Liver (tissue), 3 donors: ENCODE data around the gene SPTBN5.

Experiments
- FOXA1 ChIP-seq: IDR thresholded peaks from 2 replicates; pipeline ENCODE4 v1.6.1; 2016; ENCODE audit warnings: antibody characterized with exemption
- GABPA ChIP-seq, 2 donors: IDR thresholded peaks in 1 of 2; conservative IDR thresholded peaks in 1 of 2; 2 replicates each; pipeline ENCODE4 v1.6.1; 2016; ENCODE audit warnings: antibody characterized with exemption in 2 of 2, mild to moderate bottlenecking in 1 of 2, moderate library complexity in 1 of 2
- RAD21 ChIP-seq, 2 donors: IDR thresholded peaks; 2 replicates each; pipeline ENCODE4 v1.6.1; 2016; ENCODE audit warnings: antibody characterized with exemption in 2 of 2, mild to moderate bottlenecking in 2 of 2
- SP1 ChIP-seq: IDR thresholded peaks from 2 replicates; pipeline ENCODE4 v1.6.1; 2018; ENCODE audit warnings: antibody characterized with exemption, mild to moderate bottlenecking
- TAF1 ChIP-seq: conservative IDR thresholded peaks from 2 replicates; pipeline ENCODE4 v1.6.1; 2016; ENCODE audit warnings: antibody characterized with exemption, mild to moderate bottlenecking
- YY1 ChIP-seq: IDR thresholded peaks from 2 replicates; pipeline ENCODE4 v1.6.1; 2016; ENCODE audit warnings: antibody characterized with exemption, mild to moderate bottlenecking
- TF ChIP-seq, protein P1 (sequence below): fragments of 150-350 bp; IDR thresholded peaks from 2 replicates; pipeline ENCODE4 v1.5.1; 2017; ENCODE audit warnings: improper control_type of control experiment, low read depth, low read length; ENCODE audit not compliant: missing input control
- TF ChIP-seq, protein P2 (sequence below): IDR thresholded peaks from 2 replicates; pipeline ENCODE4 v1.6.1; 2016; ENCODE audit warnings: antibody characterized with exemption
- TF ChIP-seq, protein P3 (sequence below): IDR thresholded peaks from 2 replicates; pipeline ENCODE4 v1.6.1; 2016; ENCODE audit warnings: antibody characterized with exemption
- TF ChIP-seq, protein P4 (sequence below): IDR thresholded peaks from 2 replicates; pipeline ENCODE4 v1.6.1; 2016; ENCODE audit warnings: antibody characterized with exemption, mild to moderate bottlenecking
- donor health status: healthy.
- donor health status: healthy.

DNA sequence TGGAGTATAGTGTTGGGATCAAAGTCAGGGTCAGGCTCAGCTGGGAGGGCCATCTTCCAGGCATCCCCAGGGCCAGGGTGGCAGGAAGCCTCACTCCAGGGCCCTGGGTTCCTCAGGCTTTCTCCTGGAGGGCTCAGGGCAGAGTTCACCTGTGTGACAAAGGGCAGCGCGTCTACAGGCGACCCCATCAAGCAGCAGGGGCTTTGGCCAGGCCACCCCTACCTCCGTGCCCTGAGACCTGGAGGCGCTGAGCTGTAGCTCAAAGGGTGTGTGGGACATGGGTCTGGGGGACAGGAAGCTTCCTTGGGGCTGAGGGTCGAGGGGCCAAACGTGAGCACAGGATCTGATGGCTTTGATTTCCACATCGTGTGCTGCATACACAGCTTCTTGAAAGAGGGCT is 12.8 kb downstream of the SPTBN5 start:
- TF ChIP-seq, protein P1, sequence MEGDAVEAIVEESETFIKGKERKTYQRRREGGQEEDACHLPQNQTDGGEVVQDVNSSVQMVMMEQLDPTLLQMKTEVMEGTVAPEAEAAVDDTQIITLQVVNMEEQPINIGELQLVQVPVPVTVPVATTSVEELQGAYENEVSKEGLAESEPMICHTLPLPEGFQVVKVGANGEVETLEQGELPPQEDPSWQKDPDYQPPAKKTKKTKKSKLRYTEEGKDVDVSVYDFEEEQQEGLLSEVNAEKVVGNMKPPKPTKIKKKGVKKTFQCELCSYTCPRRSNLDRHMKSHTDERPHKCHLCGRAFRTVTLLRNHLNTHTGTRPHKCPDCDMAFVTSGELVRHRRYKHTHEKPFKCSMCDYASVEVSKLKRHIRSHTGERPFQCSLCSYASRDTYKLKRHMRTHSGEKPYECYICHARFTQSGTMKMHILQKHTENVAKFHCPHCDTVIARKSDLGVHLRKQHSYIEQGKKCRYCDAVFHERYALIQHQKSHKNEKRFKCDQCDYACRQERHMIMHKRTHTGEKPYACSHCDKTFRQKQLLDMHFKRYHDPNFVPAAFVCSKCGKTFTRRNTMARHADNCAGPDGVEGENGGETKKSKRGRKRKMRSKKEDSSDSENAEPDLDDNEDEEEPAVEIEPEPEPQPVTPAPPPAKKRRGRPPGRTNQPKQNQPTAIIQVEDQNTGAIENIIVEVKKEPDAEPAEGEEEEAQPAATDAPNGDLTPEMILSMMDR, result no peak
- TF ChIP-seq TAF1, result no peak
- TF ChIP-seq SP1, result no peak
- TF ChIP-seq GABPA (IDR thresholded peaks at IDR 0.05 in 1 of 2, conservative IDR thresholded peaks at IDR 0.05 in 1 of 2), result no peak
- TF ChIP-seq FOXA1, result no peak
- TF ChIP-seq RAD21 (IDR thresholded peaks at IDR 0.05), result no peak
- TF ChIP-seq, protein P2, sequence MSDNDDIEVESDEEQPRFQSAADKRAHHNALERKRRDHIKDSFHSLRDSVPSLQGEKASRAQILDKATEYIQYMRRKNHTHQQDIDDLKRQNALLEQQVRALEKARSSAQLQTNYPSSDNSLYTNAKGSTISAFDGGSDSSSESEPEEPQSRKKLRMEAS, result no peak
- no peak for TF ChIP-seq YY1
- TF ChIP-seq, protein P3, sequence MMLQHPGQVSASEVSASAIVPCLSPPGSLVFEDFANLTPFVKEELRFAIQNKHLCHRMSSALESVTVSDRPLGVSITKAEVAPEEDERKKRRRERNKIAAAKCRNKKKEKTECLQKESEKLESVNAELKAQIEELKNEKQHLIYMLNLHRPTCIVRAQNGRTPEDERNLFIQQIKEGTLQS, result no peak
- TF ChIP-seq, protein P4, sequence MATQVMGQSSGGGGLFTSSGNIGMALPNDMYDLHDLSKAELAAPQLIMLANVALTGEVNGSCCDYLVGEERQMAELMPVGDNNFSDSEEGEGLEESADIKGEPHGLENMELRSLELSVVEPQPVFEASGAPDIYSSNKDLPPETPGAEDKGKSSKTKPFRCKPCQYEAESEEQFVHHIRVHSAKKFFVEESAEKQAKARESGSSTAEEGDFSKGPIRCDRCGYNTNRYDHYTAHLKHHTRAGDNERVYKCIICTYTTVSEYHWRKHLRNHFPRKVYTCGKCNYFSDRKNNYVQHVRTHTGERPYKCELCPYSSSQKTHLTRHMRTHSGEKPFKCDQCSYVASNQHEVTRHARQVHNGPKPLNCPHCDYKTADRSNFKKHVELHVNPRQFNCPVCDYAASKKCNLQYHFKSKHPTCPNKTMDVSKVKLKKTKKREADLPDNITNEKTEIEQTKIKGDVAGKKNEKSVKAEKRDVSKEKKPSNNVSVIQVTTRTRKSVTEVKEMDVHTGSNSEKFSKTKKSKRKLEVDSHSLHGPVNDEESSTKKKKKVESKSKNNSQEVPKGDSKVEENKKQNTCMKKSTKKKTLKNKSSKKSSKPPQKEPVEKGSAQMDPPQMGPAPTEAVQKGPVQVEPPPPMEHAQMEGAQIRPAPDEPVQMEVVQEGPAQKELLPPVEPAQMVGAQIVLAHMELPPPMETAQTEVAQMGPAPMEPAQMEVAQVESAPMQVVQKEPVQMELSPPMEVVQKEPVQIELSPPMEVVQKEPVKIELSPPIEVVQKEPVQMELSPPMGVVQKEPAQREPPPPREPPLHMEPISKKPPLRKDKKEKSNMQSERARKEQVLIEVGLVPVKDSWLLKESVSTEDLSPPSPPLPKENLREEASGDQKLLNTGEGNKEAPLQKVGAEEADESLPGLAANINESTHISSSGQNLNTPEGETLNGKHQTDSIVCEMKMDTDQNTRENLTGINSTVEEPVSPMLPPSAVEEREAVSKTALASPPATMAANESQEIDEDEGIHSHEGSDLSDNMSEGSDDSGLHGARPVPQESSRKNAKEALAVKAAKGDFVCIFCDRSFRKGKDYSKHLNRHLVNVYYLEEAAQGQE, result no peak
